Stimulated activated CD8-positive, alpha-beta memory T cell treated with anti-CD3 and anti-CD28 coated beads, Interleukin-15, amount 100 ng/mL, for 1 hour (primary cell): ENCODE measurements around the gene SOD1.
A peak's percentile ranks its signal among the peaks of the same experiment; 100 is the strongest.
"Not testable (repeated sequence)": the region's sequence is repeated elsewhere in the genome, so short reads cannot be mapped to it uniquely, and the experiment has no call there.

Source experiments
- DNase-seq: peaks from one replicate; pipeline ENCODE4 v3.0.0-alpha.2; 2020; ENCODE audit warnings: low read depth

The SOD1 gene

GRCh38 chr21:31659536-31660258 lies at the start of gene SOD1:
Gene SOD1, plus strand, starts transcription at chr21:31659693. Its CDS starts 77 bp downstream, at chr21:31659770.
- peak; percentile 86 for DNase-seq

- no peak for DNase-seq
Measured at GRCh38 chr21:31611445-31611844, 48.0 kb upstream of the SOD1 start.

GRCh38 chr21:31612894-31613785 lies 46.4 kb upstream of the SOD1 start:
- DNase-seq = no peak

- DNase-seq = no peak
Measured at GRCh38 chr21:31614705-31615104, 44.8 kb upstream of the SOD1 start.

- DNase-seq = no peak
Measured at GRCh38 chr21:31616216-31616615, 43.3 kb upstream of the SOD1 start.

GRCh38 chr21:31618696-31619430 lies 40.6 kb upstream of the SOD1 start:
- no peak for DNase-seq

- no peak for DNase-seq
Measured at GRCh38 chr21:31622397-31622796, 37.1 kb upstream of the SOD1 start.

- DNase-seq = no peak
Measured at GRCh38 chr21:31623664-31624063, 35.8 kb upstream of the SOD1 start.

- no peak for DNase-seq
Measured at GRCh38 chr21:31624181-31624580, 35.3 kb upstream of the SOD1 start.

GRCh38 chr21:31624961-31625491 lies 34.5 kb upstream of the SOD1 start:
- no peak for DNase-seq

GRCh38 chr21:31629972-31630711 lies 29.4 kb upstream of the SOD1 start:
- DNase-seq = no peak

- not testable (repeated sequence) for DNase-seq
Measured at GRCh38 chr21:31631881-31632280, 27.6 kb upstream of the SOD1 start.

GRCh38 chr21:31634993-31635392 lies 24.5 kb upstream of the SOD1 start:
- DNase-seq = no peak

- DNase-seq = no peak
Measured at GRCh38 chr21:31636874-31637273, 22.6 kb upstream of the SOD1 start.

GRCh38 chr21:31641416-31641922 lies 18.0 kb upstream of the SOD1 start:
- DNase-seq = no peak

- DNase-seq = no peak
Measured at GRCh38 chr21:31644643-31645042, 14.8 kb upstream of the SOD1 start.

- no peak for DNase-seq
Measured at GRCh38 chr21:31647650-31648049, 11.8 kb upstream of the SOD1 start.

- DNase-seq = no peak
Measured at GRCh38 chr21:31650930-31651329, 8.6 kb upstream of the SOD1 start.

- DNase-seq = not testable (repeated sequence)
Measured at GRCh38 chr21:31651491-31651890, 8.0 kb upstream of the SOD1 start.

GRCh38 chr21:31654340-31654739 lies 5.2 kb upstream of the SOD1 start:
- DNase-seq = no peak
